DMS153 treated with DMSO at 0.1 percent for 48 hours (cell line): ENCODE data around the gene NGEF.
"Not testable (repeated sequence)": the region's sequence is repeated elsewhere in the genome, so short reads cannot be mapped to it uniquely, and the experiment has no call there.

Experiments used
- DNase-seq: peaks from one replicate; lab custom pipeline; 2025; ENCODE audit not compliant: unreplicated experiment; lab: John Stamatoyannopoulos, UW

Gene NGEF

DNA sequence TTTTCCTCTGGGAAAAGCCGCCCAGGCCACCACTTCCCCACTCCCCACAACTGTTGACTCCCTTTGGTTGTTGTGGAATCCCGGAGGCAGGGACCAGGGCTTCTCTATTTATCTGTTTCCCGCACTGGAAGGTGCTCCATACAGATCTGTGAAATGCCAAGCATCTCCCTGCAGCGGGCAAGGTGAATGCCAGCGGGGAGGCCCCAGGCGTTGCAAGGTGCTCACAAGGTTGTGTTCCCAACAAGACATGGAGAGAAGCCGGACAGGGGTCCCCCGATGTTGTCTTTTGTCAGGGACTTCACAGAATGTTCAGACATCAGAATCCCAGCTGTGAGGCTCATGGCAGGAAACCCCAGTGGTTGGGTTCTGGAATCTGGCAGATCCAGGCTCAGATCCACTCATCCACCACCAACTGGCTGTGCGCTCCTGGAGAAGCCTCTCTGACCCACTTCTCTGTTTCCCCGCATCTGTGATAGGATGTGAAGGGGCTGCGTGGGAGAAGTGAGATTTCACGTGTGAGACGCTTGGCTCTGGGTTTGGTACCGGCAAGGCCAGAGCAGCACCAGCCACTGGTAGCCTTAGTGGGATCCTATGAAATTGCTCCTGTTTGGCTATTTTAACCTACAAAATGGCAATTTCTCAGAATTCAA, 10.8 kb upstream of the NGEF start:
- DNase-seq = no peak

DNA sequence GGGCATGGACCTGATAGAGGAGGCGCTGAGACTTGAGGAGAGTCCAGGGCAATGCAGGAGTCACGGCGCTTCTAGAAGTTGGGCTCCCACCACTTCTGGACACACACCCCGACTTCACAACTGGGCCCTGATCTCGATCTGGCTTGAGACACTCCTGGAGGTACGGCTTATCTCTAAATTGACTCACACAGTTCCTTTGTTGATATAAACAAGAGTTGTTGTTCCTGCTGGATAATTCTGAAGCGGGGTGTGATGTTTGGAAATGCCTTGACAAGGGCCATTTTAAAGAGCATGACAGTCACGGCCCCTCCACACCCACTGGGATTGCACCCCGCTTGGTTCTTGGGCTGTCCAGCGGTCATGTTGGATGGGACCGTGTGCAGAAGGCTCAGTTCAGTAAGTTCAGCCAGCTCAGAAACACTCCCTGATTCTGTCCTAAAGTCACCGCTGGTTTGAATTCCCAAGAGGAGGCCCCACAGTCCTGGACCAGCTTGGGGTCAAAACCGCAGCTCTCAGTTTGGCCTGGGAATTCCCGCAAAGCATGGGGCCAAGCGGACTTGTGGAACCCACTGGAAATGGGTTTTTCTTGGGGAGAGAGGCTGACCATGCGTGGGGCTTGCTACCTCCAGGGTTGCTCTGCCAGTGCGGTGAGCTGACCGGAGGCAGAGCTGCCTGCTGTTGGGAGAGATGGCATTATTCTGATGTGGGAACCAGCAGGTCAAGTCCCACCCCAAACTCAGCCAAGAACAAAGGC, 10.1 kb upstream of the NGEF start:
- no peak for DNase-seq

DNA sequence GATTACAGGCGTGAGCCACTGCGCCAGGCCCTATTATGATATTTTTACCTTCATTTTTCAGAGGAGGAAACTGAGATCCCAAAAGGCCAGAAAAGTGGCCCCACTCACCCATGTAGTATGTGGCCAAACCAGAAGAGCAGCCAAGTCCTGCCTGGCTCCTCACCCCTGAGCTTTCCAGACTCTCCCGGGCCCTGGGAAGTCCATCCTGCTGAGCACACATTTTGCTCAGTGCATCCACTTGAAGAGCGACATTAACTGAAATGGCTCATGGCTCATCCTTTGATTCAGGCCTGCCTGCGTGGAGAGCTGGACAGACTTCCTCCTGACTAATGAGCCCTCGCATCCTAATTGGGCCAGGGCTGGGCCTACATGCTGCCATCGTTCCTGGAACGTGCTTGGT, 9.5 kb upstream of the NGEF start:
- DNase-seq = no peak

DNA sequence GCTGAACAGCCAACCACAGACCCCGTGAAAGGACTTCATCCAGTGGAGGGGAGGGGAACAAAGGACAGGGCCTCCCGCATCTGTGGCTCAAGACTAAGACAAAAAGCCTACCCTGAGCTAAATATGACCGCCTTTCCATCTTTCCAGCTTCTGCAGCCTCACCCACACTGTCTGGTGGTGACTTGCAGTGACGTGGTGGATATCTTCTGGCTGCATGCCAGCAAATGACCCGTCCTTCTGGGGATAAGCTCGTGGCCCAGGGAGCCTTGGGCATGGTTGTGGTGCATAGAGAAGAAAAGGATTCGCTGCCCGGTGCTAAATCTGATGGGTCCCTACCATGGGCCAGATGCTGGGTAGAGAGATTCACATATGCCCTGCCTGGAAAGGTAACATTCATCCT, 8.7 kb upstream of the NGEF start:
- no peak for DNase-seq

DNA sequence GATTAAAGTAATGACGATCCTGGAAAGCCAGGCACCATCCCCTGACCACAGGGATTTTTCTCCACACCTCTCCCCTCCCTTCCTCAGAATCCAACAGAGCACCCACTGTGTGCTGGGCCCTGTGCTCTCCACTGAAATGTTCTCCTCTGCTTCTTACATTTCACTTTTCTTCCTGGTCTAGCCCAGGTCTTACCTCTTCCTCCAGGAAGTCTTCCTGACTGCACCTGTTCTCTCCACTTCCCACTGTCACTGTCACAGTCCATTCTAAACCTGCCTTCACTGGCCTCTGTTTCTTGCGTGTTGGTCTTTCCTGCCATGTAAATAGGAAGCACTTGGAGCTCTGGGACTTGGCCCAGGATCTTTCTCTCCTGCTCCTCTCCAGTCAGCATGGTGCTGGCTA, 7.4 kb upstream of the NGEF start:
- DNase-seq = no peak

DNA sequence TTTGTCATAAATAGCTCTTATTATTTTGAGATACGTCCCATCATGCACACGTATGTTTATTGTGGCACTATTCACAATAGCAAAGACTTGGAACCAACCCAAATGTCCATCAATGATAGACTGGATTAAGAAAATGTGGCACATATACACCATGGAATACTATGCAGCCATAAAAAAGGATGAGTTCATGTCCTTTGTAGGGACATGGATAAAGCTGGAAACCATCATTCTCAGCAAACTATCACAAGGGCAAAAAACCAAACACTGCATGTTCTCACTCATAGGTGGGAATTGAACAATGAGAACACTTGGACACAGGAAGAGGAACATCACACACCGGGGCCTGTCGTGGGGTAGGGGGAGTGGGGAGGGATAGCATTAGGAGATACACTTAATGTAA, 6.6 kb upstream of the NGEF start:
- not testable (repeated sequence) for DNase-seq

DNA sequence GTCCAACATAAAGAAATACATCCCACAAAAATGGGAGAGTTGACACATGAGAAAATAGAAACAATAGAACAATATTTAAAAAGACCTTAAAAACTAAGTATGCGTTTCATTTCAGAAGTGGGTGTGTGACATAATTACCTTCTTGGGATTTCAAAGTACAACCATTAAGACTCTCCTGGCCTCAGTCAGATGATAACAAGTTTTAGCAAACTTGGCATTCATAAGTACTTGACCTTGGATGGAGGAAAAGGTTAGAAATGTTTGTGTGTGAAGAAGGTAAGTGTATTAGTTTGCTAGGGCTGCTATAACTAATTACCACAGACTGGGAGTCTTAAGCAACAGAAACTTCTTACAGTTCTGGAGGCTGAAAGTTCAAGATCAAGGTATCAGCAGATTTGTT, 4.9 kb upstream of the NGEF start:
- no peak for DNase-seq

DNA sequence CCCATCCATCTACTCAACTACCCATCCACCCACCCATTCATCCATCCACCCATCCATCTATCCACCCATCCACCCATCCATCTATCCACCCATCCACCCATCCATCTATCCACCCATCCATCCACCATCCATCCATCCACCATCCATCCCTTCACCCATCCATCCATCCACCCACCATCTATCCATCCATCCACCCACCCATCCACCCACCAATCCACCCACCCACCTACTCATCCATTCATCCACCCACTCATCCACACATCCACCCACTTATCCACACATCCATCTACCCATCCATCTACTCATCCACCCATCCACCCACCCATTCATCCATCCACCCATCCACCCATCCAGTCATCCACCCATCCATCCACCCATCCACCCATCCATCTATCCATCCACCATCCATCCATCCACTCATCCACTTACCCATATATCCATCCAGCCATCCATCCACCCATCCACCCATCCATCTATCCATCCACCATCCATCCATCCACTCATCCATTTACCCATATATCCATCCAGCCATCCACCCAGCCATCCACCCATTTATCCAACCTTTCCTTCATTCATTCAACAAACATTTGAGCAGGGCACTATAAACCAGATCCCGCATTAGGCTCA, 2.1 kb upstream of the NGEF start:
- DNase-seq = no peak

DNA sequence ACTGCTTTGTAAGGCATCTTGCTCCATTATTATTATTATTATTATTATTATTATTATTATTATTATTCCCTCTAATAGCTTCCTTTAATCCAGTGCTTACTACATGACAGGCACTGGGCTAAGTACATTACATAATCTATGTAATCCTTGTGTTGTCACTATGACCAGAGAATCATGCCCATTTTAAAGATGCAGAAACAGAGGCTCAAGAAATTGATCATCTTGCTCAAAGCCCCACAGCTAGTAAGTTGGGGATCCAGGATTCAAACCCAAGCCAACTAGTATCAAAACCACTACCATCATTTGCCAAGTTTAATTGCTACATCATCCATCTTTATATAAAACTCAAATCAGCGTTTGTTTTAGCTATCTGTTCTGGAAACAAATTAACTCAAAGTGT, 594 bp upstream of the NGEF start:
- no peak for DNase-seq

DNA sequence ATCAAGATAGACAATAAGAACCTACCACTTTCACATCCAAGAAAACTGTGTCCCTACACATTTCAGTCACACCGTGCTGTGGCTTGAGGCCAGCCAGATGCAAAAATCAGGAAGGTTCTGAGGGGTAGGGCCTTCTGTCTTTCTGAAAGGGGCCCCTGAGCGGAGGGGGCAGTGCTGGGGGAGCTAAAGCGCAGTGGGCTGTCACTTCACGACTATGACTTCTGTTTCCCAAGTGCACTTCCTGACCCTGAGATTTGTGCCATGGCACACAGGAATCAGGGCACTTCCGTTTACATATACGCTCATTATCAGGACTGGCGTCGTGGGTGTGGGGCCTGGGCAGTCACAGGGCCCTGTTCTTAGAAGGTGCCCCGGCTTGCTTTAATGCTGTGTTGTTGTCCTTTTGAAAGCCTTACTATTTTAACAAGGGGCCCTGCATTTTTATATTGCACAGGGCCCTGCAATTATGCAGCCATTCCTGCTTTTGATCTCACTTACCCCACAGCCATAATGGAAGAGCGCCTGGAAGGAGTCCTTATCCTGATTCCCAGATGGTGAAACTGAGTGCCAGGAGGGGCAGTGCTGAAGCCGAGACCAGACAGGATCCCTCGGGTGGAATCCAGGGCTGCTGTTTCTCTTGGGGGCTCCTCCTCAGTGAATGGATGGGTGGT, 620 bp downstream of the NGEF start:
- DNase-seq = no peak

DNA sequence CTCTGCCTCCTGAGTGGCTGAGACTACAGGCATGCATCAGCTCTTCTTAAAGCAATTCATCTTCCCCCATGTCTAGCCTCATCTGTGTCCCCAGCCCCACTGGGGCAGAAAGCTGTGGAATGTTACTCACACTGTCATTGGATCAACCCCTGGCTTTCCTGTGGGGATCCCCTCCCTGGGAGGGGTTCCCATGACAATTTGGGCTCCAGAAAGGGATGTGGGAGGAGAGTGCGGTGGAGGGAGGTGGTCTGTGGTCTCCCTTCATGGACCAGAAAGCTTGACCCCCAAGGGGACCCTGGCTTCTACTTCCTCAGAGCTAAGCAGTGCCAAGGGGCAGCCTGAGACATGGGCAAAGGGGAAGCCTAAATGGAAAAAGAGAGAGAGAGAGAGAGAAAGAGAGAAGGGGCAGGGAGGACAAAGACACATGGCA, 1.3 kb downstream of the NGEF start:
- no peak for DNase-seq

DNA sequence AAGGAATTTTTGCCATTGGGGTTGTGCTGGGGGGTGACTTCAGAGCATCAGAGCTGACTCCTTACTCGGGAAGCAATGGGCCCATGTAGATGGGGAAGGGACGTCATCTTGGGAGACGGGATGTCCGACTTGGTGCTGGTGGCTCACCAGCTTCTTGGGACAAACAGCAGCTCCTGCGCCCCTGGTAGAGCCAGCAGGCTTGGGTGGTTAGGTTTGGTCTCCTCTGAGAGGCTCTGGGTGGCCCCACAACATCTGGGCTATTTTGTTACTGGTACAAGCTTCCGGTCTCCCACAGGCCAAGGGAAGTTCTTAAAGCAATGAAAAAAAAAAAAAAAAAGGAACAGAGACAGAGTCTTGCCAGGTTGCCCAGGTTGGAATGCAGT, 1.8 kb downstream of the NGEF start:
- no peak for DNase-seq

DNA sequence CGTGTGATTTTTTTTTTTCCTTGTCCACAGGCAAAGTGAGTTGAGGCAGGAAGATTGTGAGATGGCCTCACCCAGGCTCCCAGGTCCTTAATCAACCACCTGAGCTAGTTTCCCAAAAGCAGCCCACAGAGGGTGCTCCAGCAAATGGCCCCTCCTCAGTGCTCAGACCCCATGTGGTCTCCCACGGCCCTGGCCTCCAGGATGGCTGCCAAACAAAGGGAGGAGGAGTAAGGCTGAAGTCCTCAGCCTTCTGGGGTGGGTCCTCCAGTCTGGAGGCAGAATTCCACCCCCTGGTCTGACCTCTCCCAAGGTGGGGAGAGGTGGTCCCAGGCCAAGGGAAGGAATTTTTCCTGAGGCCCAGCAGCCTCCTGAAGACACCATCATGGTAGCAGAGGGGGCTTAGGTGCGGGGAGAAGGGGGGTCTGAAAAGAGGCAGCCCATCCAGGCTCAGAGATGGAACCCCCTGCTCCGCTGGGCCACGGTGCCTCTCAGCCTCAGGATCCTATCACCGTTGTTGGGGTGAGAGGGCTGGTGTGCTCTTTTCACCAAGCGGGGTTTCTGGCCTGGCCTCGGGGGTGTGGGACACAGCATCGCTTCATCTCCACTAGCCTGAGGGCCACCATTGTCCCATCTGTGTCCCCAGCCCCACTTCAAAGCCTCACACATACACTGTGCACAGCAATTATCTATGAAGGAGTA, 2.3 kb downstream of the NGEF start:
- no peak for DNase-seq

DNA sequence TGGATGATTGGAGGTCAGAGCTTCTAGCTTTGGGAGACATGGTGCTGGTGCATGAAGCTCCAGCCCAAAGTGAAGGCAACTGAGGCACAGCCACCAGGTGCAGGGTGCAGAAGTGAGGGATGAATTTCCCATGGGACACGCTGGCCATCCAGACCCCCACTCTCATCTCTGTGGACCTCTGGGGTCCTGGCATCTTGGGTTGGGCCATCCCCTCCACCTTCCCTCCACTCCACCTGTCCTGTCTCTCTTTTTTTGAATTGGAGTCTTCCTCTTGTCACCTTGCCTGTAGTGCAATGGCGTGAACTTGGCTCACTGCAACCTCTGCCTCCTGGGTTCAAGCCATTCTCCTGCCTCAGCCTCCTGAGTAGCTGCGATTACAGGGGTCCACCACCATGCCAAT, 3.4 kb downstream of the NGEF start:
- no peak for DNase-seq

DNA sequence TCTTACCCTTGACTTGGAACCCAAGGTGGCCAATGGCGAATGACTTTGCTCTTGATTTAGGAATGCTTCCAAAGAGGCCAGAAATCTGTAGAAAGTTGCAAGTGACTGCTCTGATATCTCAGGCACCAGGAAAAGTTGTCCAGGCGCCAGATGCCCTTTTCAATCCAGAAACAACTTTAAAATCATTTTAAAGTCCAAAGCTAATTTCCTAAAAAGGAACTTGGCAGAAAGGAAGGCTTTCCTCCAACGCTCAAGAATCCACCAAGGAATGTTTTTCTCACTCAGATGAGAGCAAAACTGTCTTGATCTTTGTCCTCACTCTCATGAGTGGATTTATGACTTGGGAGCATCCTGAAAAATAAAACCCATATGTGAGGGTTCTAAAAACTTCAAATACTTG, 5.3 kb downstream of the NGEF start:
- no peak for DNase-seq

DNA sequence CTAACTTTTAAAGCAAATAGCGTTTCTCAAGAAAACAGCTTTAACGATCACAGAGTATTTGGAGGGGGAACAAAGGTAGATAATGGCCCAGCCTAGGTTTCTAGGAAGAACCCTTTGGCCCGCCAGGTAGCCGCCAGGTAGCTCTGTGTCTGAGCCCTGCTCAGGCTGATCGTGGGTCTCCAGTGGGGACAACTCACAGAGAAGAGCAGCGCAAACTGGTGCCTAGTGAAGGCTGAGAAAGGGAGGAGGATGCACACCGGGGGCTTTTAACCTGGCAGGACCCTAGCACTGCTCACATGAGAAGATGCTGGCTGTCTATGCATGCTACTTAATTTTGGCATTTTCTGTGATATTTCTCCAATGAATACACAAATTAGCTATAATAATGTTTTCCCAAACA, 5.8 kb downstream of the NGEF start:
- DNase-seq = no peak

DNA sequence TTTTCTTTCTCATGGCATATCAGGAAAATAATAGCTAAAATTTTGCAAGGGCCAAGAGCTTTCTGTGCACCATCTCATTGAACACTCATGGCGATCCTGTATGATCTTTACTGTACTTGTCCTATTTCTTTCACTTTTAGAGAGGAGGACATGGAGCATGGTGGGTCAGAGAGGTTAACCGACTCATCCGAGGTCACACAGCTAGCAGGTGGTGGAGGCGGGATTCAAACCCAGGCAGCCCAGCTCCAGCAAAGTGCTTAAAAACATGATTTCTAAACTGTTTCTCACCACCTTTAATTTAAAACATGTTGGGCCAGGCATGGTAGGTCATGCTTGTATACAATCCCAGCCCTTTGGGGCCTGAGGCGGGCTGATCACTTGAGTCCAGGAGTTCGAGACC, 6.4 kb downstream of the NGEF start:
- no peak for DNase-seq

DNA sequence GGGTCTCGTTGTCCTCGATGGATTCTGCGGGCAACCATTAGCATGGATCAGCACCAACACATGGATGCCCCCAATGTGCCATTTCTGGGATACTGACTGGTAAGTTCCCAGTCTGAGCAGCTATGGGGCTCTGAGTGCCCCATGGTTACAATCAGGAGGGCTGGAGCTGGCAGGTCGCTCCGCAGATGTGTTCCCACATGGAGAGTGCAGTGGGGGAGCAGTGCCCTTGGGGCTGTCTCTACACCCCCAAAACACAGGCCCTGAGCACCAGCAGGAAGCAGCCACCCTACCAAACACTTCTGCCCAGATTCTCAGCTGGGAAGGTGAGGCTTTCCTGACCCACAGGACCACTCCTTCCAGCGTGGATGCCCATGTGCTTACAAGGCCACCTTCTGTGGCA, 8.0 kb downstream of the NGEF start:
- no peak for DNase-seq

DNA sequence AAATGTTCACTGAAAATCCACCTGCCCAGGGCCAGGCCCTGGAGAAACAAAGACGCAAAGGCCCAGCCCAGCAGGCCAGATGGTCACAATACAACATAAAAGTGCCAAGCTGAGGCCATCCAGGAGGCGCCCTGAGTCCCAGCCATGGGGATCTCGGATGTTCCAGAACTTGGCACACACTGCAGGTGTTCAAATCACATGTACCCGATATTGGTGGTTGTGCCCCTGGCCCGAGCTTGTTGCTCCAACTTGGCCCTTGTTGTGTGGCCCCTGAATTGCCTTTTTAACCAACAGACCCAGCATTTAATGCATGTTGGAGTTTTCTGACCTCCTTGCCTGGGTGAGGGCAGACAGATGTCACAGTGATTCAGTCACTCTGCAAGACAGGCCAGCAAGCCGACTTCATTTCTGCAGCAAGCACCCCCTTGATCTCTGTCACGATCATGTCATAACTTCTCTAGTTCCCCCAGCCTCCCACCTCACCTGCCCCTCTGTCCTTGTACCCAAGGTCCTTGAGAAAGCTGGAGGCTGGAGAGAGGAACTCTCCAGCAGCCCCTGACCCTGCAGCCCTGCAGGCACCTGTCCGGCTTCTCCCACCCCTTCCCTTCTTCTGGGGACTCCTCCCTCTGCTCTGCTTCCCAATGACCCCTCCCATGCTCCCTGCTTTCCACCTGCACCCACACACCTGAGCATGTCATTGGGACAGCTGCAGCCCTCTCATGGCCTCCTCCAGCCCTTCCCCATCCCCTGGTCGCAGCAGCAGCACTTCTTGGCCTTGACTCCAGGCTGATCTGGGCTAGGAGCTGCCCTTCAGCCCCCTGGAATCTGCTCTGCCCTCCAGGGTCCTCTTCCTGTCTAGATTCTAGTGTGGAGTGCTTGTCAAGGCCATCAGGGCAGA, 9.1 kb downstream of the NGEF start:
- no peak for DNase-seq
